ENCODE data around the gene NODAL.

- TF ChIP-seq, protein P1, sequence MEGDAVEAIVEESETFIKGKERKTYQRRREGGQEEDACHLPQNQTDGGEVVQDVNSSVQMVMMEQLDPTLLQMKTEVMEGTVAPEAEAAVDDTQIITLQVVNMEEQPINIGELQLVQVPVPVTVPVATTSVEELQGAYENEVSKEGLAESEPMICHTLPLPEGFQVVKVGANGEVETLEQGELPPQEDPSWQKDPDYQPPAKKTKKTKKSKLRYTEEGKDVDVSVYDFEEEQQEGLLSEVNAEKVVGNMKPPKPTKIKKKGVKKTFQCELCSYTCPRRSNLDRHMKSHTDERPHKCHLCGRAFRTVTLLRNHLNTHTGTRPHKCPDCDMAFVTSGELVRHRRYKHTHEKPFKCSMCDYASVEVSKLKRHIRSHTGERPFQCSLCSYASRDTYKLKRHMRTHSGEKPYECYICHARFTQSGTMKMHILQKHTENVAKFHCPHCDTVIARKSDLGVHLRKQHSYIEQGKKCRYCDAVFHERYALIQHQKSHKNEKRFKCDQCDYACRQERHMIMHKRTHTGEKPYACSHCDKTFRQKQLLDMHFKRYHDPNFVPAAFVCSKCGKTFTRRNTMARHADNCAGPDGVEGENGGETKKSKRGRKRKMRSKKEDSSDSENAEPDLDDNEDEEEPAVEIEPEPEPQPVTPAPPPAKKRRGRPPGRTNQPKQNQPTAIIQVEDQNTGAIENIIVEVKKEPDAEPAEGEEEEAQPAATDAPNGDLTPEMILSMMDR (IDR thresholded peaks at IDR 0.05; ENCODE audit: poor library complexity, severe bottlenecking) = no peak
- TF ChIP-seq TAF1 (IDR thresholded peaks at IDR 0.05; ENCODE audit: low read depth) (no peak), EZH2 (IDR thresholded peaks at IDR 0.05; ENCODE audit: borderline replicate concordance, insufficient read depth, low read length, poor library complexity, severe bottlenecking) (peak; percentile 51), EP300 (conservative IDR thresholded peaks at IDR 0.05; ENCODE audit: poor library complexity, severe bottlenecking) (no peak), SMC3 (conservative IDR thresholded peaks at IDR 0.05; ENCODE audit: poor library complexity) (no peak)
These were observed 17.0 kb upstream of the NODAL start for GRCh38 chr10:70458329-70459060.

Data from neural cell (in vitro differentiated cells).